ENCODE data around the gene DBNDD1.

- TF ChIP-seq, protein P1, sequence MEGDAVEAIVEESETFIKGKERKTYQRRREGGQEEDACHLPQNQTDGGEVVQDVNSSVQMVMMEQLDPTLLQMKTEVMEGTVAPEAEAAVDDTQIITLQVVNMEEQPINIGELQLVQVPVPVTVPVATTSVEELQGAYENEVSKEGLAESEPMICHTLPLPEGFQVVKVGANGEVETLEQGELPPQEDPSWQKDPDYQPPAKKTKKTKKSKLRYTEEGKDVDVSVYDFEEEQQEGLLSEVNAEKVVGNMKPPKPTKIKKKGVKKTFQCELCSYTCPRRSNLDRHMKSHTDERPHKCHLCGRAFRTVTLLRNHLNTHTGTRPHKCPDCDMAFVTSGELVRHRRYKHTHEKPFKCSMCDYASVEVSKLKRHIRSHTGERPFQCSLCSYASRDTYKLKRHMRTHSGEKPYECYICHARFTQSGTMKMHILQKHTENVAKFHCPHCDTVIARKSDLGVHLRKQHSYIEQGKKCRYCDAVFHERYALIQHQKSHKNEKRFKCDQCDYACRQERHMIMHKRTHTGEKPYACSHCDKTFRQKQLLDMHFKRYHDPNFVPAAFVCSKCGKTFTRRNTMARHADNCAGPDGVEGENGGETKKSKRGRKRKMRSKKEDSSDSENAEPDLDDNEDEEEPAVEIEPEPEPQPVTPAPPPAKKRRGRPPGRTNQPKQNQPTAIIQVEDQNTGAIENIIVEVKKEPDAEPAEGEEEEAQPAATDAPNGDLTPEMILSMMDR (IDR thresholded peaks at IDR 0.05) = no peak
- no peak for TF ChIP-seq POLR2A (IDR thresholded peaks at IDR 0.05)
Measured at GRCh38 chr16:90008708-90009145, 10.5 kb downstream of the DBNDD1 start.
